GM12892 (cell line): ENCODE data around the gene MACROD2.

Experiments
- POLR2A ChIP-seq: IDR thresholded peaks from 2 replicates; pipeline ENCODE4 v1.6.1; 2011; ENCODE audit warnings: low read depth, low read length, control low read depth
- POLR2AphosphoS5 ChIP-seq: IDR thresholded peaks from 2 replicates; pipeline ENCODE4 v1.6.1; 2011; ENCODE audit warnings: low read depth, low read length, control low read depth

GRCh38 chr20:14709439-14709838 lies 714.1 kb downstream of the MACROD2 start:
- no peak for TF ChIP-seq POLR2A
- TF ChIP-seq POLR2AphosphoS5 = no peak
